Measurements from ENCODE around the gene CDH23.

DNA sequence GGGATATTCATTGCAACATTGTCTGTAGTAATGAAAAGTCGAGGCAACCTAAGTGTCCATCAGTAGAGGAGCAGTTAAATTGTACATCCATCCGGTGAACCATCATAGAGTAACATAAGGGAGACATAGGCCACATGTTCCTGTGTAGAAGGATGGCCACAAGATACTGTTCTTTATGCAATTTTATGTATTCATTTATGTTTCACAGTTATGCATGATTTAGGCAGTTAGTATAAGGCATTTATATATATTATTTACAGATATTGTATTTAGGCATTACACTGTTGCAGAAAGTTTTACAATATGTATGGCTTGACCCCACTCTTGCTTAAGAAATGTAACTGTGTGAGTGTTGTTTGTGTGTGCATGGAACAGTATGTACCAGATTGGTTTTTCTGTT lies 36.0 kb upstream of the CDH23 start:
- no peak for TF ChIP-seq GATA3 (IDR thresholded peaks at IDR 0.05; ENCODE audit: low read depth, low read length)
- TF ChIP-seq GATA2 (IDR thresholded peaks at IDR 0.05; ENCODE audit: low read depth, low read length): no peak

Data from SH-SY5Y (cell line).